ENCODE results near the gene DZIP1L.

The DZIP1L gene

DNA sequence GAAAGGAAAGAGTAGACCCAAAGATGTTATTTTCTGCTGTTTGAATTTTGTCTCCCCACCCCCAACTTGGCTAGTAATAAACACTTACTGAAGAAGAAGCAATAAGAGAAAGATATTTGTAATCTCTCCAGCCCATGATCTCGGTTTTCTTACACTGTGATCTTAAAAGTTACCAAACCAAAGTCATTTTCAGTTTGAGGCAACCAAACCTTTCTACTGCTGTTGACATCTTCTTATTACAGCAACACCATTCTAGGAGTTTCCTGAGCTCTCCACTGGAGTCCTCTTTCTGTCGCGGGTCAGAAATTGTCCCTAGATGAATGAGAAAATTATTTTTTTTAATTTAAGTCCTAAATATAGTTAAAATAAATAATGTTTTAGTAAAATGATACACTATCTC is 83.9 kb downstream of the DZIP1L start:
- TF ChIP-seq, protein P1, sequence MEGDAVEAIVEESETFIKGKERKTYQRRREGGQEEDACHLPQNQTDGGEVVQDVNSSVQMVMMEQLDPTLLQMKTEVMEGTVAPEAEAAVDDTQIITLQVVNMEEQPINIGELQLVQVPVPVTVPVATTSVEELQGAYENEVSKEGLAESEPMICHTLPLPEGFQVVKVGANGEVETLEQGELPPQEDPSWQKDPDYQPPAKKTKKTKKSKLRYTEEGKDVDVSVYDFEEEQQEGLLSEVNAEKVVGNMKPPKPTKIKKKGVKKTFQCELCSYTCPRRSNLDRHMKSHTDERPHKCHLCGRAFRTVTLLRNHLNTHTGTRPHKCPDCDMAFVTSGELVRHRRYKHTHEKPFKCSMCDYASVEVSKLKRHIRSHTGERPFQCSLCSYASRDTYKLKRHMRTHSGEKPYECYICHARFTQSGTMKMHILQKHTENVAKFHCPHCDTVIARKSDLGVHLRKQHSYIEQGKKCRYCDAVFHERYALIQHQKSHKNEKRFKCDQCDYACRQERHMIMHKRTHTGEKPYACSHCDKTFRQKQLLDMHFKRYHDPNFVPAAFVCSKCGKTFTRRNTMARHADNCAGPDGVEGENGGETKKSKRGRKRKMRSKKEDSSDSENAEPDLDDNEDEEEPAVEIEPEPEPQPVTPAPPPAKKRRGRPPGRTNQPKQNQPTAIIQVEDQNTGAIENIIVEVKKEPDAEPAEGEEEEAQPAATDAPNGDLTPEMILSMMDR (IDR thresholded peaks at IDR 0.05; ENCODE audit: borderline replicate concordance, extremely low read depth, low read length, poor library complexity, severe bottlenecking): no peak
- TF ChIP-seq EZH2 (IDR thresholded peaks at IDR 0.05; ENCODE audit: borderline replicate concordance, low read depth, low read length, severe bottlenecking): no peak
- Histone ChIP-seq H3K79me2 (ENCODE audit: insufficient read depth, low read length) (no peaks in the 10 kb centered on the region), H3K4me1 (ENCODE audit: insufficient read depth, low read length) (no peaks in the 10 kb centered on the region), H3K4me3 (ENCODE audit: low read depth in 1 of 2, low read length in 2 of 2) (no peak overlapping the region), H3K27ac (ENCODE audit: low read length) (no peak overlapping the region), H3K9me3 (ENCODE audit: insufficient read depth, low read length, severe bottlenecking) (no peaks in the 10 kb centered on the region), H4K20me1 (ENCODE audit: insufficient read depth, low read length) (no peaks in the 10 kb centered on the region), H3K9ac (ENCODE audit: low read depth, low read length) (no peak overlapping the region), H3K27me3 (ENCODE audit: insufficient read depth, low read length, poor library complexity) (peaks cover 21% of the 10 kb centered on the region), H3K36me3 (ENCODE audit: insufficient read depth, low read length) (no peaks in the 10 kb centered on the region), H2AFZ (ENCODE audit: low read depth, low read length) (no peak overlapping the region), H3K4me2 (ENCODE audit: insufficient read depth, low read length) (no peak overlapping the region)
- no peak for DNase-seq
- ATAC-seq (ENCODE audit: insufficient read depth, low read depth): no peak

DNA sequence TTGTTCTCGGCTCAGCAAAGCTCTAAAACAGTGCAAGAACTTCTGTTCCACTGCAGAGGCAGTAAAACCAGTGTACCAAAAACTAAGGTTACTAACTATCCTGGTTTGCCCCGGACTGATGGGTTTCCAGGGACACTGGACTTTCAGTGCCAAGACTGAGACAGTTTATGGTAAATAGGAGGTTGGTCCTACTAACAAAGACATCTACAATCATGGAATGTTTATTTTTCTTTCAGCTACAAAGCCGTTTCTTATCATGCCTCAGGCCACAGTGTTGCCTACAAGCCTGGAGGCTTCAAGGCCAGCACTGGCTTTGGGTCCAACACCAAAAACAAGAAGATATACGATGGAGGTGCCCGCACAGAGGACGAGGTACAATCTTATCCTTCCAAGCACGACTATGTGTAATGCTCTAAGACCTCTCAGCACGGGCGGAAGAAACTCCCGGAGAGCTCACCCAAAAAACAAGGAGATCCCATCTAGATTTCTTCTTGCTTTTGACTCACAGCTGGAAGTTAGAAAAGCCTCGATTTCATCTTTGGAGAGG is 84.6 kb downstream of the DZIP1L start:
- no peak overlapping the region for H3K27ac ChIP-seq (ENCODE audit: low read length)
- no peaks in the 10 kb centered on the region for H3K4me1 ChIP-seq (ENCODE audit: insufficient read depth, low read length)
- no peak overlapping the region for H2AFZ ChIP-seq (ENCODE audit: low read depth, low read length)
- H3K36me3 ChIP-seq (ENCODE audit: insufficient read depth, low read length): no peaks in the 10 kb centered on the region
- H3K9me3 ChIP-seq (ENCODE audit: insufficient read depth, low read length, severe bottlenecking): no peaks in the 10 kb centered on the region
- no peak overlapping the region for H3K9ac ChIP-seq (ENCODE audit: low read depth, low read length)
- no peak for DNase-seq
- H3K27me3 ChIP-seq (ENCODE audit: insufficient read depth, low read length, poor library complexity): peaks cover 18% of the 10 kb centered on the region
- H3K79me2 ChIP-seq (ENCODE audit: insufficient read depth, low read length): no peaks in the 10 kb centered on the region
- no peak overlapping the region for H3K4me2 ChIP-seq (ENCODE audit: insufficient read depth, low read length)
- ATAC-seq (ENCODE audit: insufficient read depth, low read depth): no peak
- TF ChIP-seq, protein P1 (IDR thresholded peaks at IDR 0.05; ENCODE audit: borderline replicate concordance, extremely low read depth, low read length, poor library complexity, severe bottlenecking): no peak
- no peak for TF ChIP-seq EZH2 (IDR thresholded peaks at IDR 0.05; ENCODE audit: borderline replicate concordance, low read depth, low read length, severe bottlenecking)
- H3K4me3 ChIP-seq (ENCODE audit: low read depth in 1 of 2, low read length in 2 of 2): no peak overlapping the region
- no peaks in the 10 kb centered on the region for H4K20me1 ChIP-seq (ENCODE audit: insufficient read depth, low read length)

DNA sequence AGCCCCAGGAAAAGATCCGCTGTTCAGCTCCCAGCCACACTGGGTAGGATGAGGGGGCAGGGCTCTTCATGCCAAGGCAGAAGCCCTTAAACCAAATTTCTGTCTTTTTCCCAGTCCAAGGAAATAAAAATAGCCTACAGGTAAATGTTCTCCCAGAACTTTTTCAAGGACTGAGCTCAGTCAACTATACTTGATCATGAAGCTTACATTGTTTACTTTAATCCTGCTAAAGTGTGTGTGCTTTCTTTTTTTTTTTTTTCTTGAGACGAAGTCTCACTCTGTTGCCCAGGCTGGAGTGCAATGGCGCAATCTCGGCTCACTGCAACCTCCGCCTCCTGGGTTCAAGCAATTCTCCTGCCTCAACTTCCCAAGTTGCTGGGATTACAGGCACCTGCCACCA is 87.6 kb downstream of the DZIP1L start:
- ATAC-seq (ENCODE audit: insufficient read depth, low read depth): no peak
- no peak overlapping the region for H3K9ac ChIP-seq (ENCODE audit: low read depth, low read length)

More for the DNA sequence above, 87.6 kb downstream of the DZIP1L start:
- Histone ChIP-seq H3K27ac (ENCODE audit: low read length) (no peak overlapping the region), H3K36me3 (ENCODE audit: insufficient read depth, low read length) (no peaks in the 10 kb centered on the region), H3K9me3 (ENCODE audit: insufficient read depth, low read length, severe bottlenecking) (no peaks in the 10 kb centered on the region), H3K4me2 (ENCODE audit: insufficient read depth, low read length) (no peak overlapping the region), H4K20me1 (ENCODE audit: insufficient read depth, low read length) (no peaks in the 10 kb centered on the region), H3K4me3 (ENCODE audit: low read depth in 1 of 2, low read length in 2 of 2) (no peak overlapping the region), H3K27me3 (ENCODE audit: insufficient read depth, low read length, poor library complexity) (peaks cover 11% of the 10 kb centered on the region), H3K4me1 (ENCODE audit: insufficient read depth, low read length) (no peaks in the 10 kb centered on the region), H2AFZ (ENCODE audit: low read depth, low read length) (no peak overlapping the region), H3K79me2 (ENCODE audit: insufficient read depth, low read length) (no peaks in the 10 kb centered on the region)
- DNase-seq: no peak
- TF ChIP-seq EZH2 (IDR thresholded peaks at IDR 0.05; ENCODE audit: borderline replicate concordance, low read depth, low read length, severe bottlenecking): no peak
- TF ChIP-seq, protein P1 (IDR thresholded peaks at IDR 0.05; ENCODE audit: borderline replicate concordance, extremely low read depth, low read length, poor library complexity, severe bottlenecking): no peak

All from DND-41 (cell line).